Activated CD8-positive, alpha-beta T cell treated with anti-CD3 and anti-CD28 coated beads, Interleukin-2, amount 10 ng/mL, durations not matched to agents 7 days and 5 days (primary cell): ENCODE results near the gene RHBDL2. TPM values are rescaled to one million over a fixed set of nuclear protein-coding genes. Genes with fewer than 3 reads are reported as not detected.
"Not testable (repeated sequence)": the region's sequence is repeated elsewhere in the genome, so short reads cannot be mapped to it uniquely, and the experiment has no call there.

ENCODE experiments used
- ATAC-seq: fragments of 150-1000 bp; cut with Tn5 transposase; one replicate; pipeline ENCODE4 v1.10.0; 2021; ENCODE audit warnings: moderate library complexity
- CTCF ChIA-PET: fragments of 350-600 bp; sonication (Branson Sonifier 250); formaldehyde crosslinking; loops from one replicate; lab custom pipeline; 2021; ENCODE audit warnings: antibody characterized with exemption; lab: Charles Lee
- POLR2A ChIA-PET: fragments of 350-600 bp; sonication (Branson Sonifier 250); formaldehyde crosslinking; loops from one replicate; lab custom pipeline; 2021; ENCODE audit warnings: antibody characterized with exemption; lab: Charles Lee
- DNase-seq: peaks from one replicate; pipeline ENCODE4 v3.0.0-alpha.2; 2020
- H3K27ac Mint-ChIP-seq: one replicate; pipeline ENCODE4 v1.8.0; 2021; ENCODE audit warnings: mild to moderate bottlenecking, mixed read lengths
- H3K27me3 Mint-ChIP-seq: one replicate; pipeline ENCODE4 v1.8.0; 2021; ENCODE audit warnings: low read depth, mixed read lengths
- H3K36me3 Mint-ChIP-seq: one replicate; pipeline ENCODE4 v1.8.0; 2021; ENCODE audit warnings: low read depth, mixed read lengths
- H3K4me1 Mint-ChIP-seq: one replicate; pipeline ENCODE4 v1.8.0; 2021; ENCODE audit warnings: low read depth, mixed read lengths
- H3K4me3 Mint-ChIP-seq: one replicate; pipeline ENCODE4 v1.8.0; 2021; ENCODE audit warnings: mild to moderate bottlenecking, mixed read lengths
- H3K9me3 Mint-ChIP-seq: one replicate; pipeline ENCODE4 v1.8.0; 2022; ENCODE audit warnings: mixed read lengths; ENCODE audit not compliant: insufficient read depth
- total RNA-seq, 2 experiments: library from RNA; stranded (reverse); gene quantifications; one replicate each; pipeline ENCODE4 v1.2.3, GENCODE V29; 2021

The RHBDL2 gene, protein sequence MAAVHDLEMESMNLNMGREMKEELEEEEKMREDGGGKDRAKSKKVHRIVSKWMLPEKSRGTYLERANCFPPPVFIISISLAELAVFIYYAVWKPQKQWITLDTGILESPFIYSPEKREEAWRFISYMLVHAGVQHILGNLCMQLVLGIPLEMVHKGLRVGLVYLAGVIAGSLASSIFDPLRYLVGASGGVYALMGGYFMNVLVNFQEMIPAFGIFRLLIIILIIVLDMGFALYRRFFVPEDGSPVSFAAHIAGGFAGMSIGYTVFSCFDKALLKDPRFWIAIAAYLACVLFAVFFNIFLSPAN
- not detected for total RNA-seq

- ChIA-PET CTCF (interaction anchor here (1.0 kb wide), 1 partner anchor 9 kb away, joined by 3 read pairs; no protein-coding TSS in a partner anchor), POLR2A (no interaction called here)
- ATAC-seq (no peak), DNase-seq (no peak)
- Mint-ChIP-seq H3K4me1 (no peaks in the 10 kb centered on the region), H3K9me3 (no peaks in the 10 kb centered on the region), H3K27ac (no peak within 1 kb of the TSS), H3K36me3 (no peaks in the 10 kb centered on the region), H3K4me3 (no peak within 1 kb of the TSS), H3K27me3 (peaks cover 5% of the 10 kb centered on the region)
Measured at GRCh38 chr1:38941527-38942019, at the start of gene RHBDL2. TSS of gene RHBDL2 (minus strand) at chr1:38941830. CDS start at chr1:38919212, 22,618 bp downstream.

DNA sequence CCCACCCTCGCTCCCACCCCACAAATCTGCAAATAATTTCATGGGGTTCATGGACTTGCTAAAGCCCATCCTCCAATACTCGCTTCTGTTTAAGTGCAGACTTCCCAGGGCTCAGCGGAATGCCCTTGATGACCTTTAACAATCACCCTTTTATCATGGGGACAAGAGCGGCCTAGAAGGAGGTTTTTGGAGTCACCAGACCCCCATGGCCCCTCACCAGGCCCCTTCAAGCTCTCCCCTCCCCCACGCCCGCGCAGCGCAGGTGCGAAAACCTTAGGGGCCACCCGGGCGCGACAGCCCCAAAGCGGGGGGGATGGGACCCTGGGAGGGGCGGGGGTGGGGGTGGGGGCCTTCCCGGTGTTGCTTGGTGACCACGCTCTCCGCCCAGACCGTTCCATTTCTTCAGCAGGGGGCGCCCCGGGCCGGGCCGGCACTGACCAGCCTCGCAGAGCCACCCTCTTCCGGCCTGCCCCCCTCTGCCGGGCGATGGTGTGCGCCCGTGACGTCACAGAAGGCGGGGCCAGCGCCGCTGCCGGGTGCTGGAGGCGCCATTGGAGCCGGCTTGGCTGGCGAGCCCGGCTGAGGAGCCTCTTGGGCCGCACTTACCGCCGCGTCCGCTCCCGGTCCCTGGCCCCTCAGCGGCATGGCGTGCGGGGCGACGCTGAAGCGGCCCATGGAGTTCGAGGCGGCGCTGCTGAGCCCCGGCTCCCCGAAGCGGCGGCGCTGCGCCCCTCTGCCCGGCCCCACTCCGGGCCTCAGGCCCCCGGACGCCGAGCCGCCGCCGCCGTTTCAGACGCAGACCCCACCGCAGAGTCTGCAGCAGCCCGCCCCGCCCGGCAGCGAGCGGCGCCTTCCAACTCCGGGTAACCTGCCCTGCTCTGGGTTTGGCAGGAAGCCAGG, 49.4 kb upstream of the RHBDL2 start, which contains the start of gene AKIRIN1:
Gene AKIRIN1 (plus strand): TSS at position 539 of the 900 bp plus-strand sequence. CDS start 105 bp downstream, at position 644.
- H3K27ac Mint-ChIP-seq: peak within 1 kb of the TSS; percentile 84
- ATAC-seq: peak; percentile 98
- H3K27me3 Mint-ChIP-seq: peaks cover 3% of the 10 kb centered on the region
- H3K4me1 Mint-ChIP-seq: peaks cover 44% of the 10 kb centered on the region
- DNase-seq: peak; percentile 96
- ChIA-PET POLR2A (interaction anchor here (0.6 kb wide), 1 partner anchor 526 kb away, joined by 3 read pairs; no protein-coding TSS in a partner anchor), CTCF (interaction anchor here (1.0 to 1.4 kb wide), 2 partner anchors 13 to 108 kb away, joined by 3 to 6 read pairs; no protein-coding TSS in a partner anchor)
- H3K9me3 Mint-ChIP-seq: no peaks in the 10 kb centered on the region
- H3K4me3 Mint-ChIP-seq: peak within 1 kb of the TSS; percentile 79
- peaks cover 32% of the 10 kb centered on the region for H3K36me3 Mint-ChIP-seq

DNA sequence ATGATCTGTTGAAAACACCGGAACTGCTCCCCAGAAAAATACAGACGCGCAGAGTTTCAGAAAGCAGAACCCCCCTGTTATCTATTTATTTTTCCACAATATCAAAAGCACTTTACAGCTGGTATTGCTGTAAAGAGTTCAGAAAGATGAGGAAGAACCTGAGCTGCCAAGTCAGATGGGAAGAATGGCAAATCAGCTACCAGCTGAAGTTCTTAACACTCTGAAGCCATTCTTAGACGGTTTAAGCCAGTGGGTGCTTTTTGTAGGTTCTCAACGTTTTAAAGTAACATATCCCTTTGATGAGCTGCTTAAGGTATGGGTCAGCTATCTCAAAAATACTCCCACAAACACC, 48.7 kb upstream of the RHBDL2 start:
- DNase-seq (no peak), ATAC-seq (peak; percentile 5)
- Mint-ChIP-seq H3K9me3 (no peaks in the 10 kb centered on the region), H3K4me3 (peak overlapping the region; percentile 79), H3K27me3 (peaks cover 3% of the 10 kb centered on the region), H3K4me1 (peaks cover 38% of the 10 kb centered on the region), H3K36me3 (peaks cover 26% of the 10 kb centered on the region), H3K27ac (peak overlapping the region; percentile 84)
- CTCF ChIA-PET: interaction anchor here (1.0 to 1.4 kb wide), 2 partner anchors 12 to 108 kb away, joined by 3 to 6 read pairs; no protein-coding TSS in a partner anchor
- POLR2A ChIA-PET: interaction anchor here (0.6 kb wide), 2 partner anchors 18 to 526 kb away, joined by 3 read pairs; no protein-coding TSS in a partner anchor

GRCh38 chr1:38989979-38990378, 48.3 kb upstream of the RHBDL2 start:
- peaks cover 34% of the 10 kb centered on the region for H3K4me1 Mint-ChIP-seq
- H3K27ac Mint-ChIP-seq: peak overlapping the region; percentile 84
- ATAC-seq: no peak
- peaks cover 22% of the 10 kb centered on the region for H3K36me3 Mint-ChIP-seq
- H3K4me3 Mint-ChIP-seq: peak overlapping the region; percentile 79
- no peak for DNase-seq
- ChIA-PET CTCF (interaction anchor here (0.6 to 1.4 kb wide), 3 partner anchors 12 to 619 kb away, joined by 3 to 6 read pairs (median 3); no protein-coding TSS in a partner anchor), POLR2A (interaction anchor here (0.6 kb wide), 1 partner anchor 18 kb away, joined by 3 read pairs; no protein-coding TSS in a partner anchor)
- H3K9me3 Mint-ChIP-seq: no peaks in the 10 kb centered on the region
- H3K27me3 Mint-ChIP-seq: peaks cover 3% of the 10 kb centered on the region

DNA sequence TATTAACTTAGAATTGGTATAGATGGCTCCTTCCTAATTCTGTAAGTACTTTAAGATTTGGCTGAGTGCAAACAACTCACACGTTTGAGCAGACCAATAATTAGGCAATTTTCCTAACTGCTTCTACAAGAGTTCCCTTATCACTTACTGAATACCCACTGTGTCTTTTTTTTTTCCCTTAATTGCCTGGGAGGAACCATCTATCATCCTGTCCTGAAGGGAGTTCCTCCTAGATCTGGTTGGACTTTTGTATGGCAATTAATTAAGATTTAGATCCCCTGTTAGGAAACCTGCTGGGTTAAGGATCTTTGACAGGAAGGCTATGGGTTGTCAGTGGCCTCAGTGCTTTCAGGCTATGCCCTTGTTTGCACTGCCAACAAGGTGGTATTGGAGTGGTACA, 37.8 kb upstream of the RHBDL2 start:
- ATAC-seq, DNase-seq, POLR2A ChIA-PET, H3K27ac Mint-ChIP-seq, H3K4me3 Mint-ChIP-seq, H3K27me3 Mint-ChIP-seq: not testable (repeated sequence)
- Mint-ChIP-seq H3K9me3 (peaks cover 11% of the 10 kb centered on the region), H3K36me3 (peaks cover 18% of the 10 kb centered on the region), H3K4me1 (peaks cover 10% of the 10 kb centered on the region)
- CTCF ChIA-PET: interaction anchor here (2.1 kb wide), 1 partner anchor 11 kb away, joined by 6 read pairs; no protein-coding TSS in a partner anchor

GRCh38 chr1:38978245-38978542, 36.6 kb upstream of the RHBDL2 start:
- H3K36me3 Mint-ChIP-seq: peaks cover 18% of the 10 kb centered on the region
- peaks cover 10% of the 10 kb centered on the region for H3K4me1 Mint-ChIP-seq
- H3K27me3 Mint-ChIP-seq, ATAC-seq: not testable (repeated sequence)
- peak overlapping the region; percentile 96 for H3K27ac Mint-ChIP-seq
- peak overlapping the region; percentile 68 for H3K4me3 Mint-ChIP-seq
- DNase-seq: peak; percentile 58
- CTCF ChIA-PET: interaction anchor here (1.3 to 2.1 kb wide), 2 partner anchors 12 to 14 kb away, joined by 3 to 6 read pairs; no protein-coding TSS in a partner anchor
- POLR2A ChIA-PET: interaction anchor here (0.6 to 2.0 kb wide), 4 partner anchors 14 to 56 kb away, joined by 3 to 6 read pairs (median 4); partner anchors contain the start of gene NDUFS5
- H3K9me3 Mint-ChIP-seq: peaks cover 11% of the 10 kb centered on the region

- H3K27me3 Mint-ChIP-seq: not testable (repeated sequence)
- ATAC-seq: peak; percentile 89
- Mint-ChIP-seq H3K27ac (peak overlapping the region; percentile 96), H3K4me3 (peak overlapping the region; percentile 68), H3K9me3 (peaks cover 11% of the 10 kb centered on the region), H3K36me3 (peaks cover 18% of the 10 kb centered on the region), H3K4me1 (peaks cover 10% of the 10 kb centered on the region)
- ChIA-PET POLR2A (interaction anchor here (0.6 to 2.0 kb wide), 4 partner anchors 15 to 57 kb away, joined by 3 to 6 read pairs (median 4); partner anchors contain the start of gene NDUFS5), CTCF (interaction anchor here (1.3 to 2.1 kb wide), 2 partner anchors 13 to 14 kb away, joined by 3 to 6 read pairs; no protein-coding TSS in a partner anchor)
- peak; percentile 88 for DNase-seq
Measured at GRCh38 chr1:38977399-38978244, 36.0 kb upstream of the RHBDL2 start.

DNA sequence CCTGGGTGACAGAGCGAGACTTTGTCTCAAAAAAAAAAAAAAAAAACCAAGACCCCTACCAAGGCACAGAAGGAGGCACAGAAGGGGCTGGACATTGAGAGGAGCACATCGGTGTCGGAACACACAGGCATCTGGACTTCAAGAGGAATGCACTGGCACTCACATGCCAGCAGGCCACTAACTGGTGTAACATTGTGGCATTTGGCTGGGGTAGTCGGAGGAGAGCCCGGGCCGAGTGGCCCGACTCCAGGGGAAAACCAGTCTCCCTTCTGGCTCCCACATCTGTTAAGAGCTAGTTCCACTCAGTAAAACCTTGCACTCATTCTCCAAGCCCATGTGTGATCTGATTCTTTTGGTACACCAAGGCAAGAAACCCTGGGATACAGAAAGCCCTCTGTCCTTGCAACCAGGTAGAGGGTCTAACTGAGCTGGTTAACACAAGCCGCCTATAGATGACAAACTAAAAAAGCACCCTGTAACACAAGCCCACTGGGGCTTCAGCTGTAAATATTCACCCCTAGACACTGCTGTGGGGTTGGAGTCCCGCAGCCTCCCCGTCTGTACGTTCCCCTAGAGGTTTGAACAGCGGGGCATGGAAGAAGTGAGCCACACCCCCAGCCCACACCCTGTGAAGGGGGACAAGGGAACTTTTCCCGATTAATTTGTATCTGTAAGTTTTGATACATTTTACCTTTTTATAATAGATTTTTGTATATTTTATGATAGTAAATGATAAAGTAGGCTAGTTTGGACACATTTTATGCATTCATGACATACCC, 32.2 kb upstream of the RHBDL2 start:
- no peak for ATAC-seq
- H3K4me1 Mint-ChIP-seq: peaks cover 13% of the 10 kb centered on the region
- H3K9me3 Mint-ChIP-seq: peaks cover 7% of the 10 kb centered on the region
- H3K4me3 Mint-ChIP-seq: no peak overlapping the region
- H3K27me3 Mint-ChIP-seq: peaks cover 2% of the 10 kb centered on the region
- POLR2A ChIA-PET: no interaction called here
- CTCF ChIA-PET: no interaction called here
- H3K27ac Mint-ChIP-seq: no peak overlapping the region
- peaks cover 9% of the 10 kb centered on the region for H3K36me3 Mint-ChIP-seq
- DNase-seq: no peak

DNA sequence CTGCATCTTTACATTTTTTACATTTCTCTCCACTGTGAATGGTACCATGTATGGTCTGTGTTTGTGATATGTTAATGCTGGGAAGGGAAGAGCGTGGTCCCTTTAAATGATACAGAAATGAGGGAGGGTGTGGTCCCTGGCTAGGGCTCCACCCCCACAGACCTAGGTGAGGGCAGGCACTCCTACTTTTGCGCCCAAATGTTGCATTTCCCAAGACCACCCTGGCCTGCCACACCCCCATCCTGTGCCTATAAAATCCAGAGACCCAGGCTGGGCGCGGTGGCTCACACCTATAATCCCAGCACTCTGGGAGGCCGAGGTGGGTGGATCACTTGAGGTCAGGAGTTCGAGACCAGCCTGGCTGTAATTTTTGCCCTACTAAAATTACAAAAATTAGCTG, 31.5 kb upstream of the RHBDL2 start:
- H3K36me3 Mint-ChIP-seq, H3K27ac Mint-ChIP-seq, H3K4me3 Mint-ChIP-seq, ATAC-seq, DNase-seq, H3K4me1 Mint-ChIP-seq, POLR2A ChIA-PET, H3K27me3 Mint-ChIP-seq, CTCF ChIA-PET, H3K9me3 Mint-ChIP-seq: not testable (repeated sequence)

GRCh38 chr1:38964140-38964548, 22.5 kb upstream of the RHBDL2 start:
- no peaks in the 10 kb centered on the region for H3K27me3 Mint-ChIP-seq
- peak; percentile 26 for DNase-seq
- no peaks in the 10 kb centered on the region for H3K9me3 Mint-ChIP-seq
- ChIA-PET POLR2A (no interaction called here), CTCF (interaction anchor here (0.8 to 1.5 kb wide), 2 partner anchors 14 to 25 kb away, joined by 3 to 4 read pairs; no protein-coding TSS in a partner anchor)
- peak; percentile 75 for ATAC-seq
- H3K4me3 Mint-ChIP-seq: no peak overlapping the region
- H3K27ac Mint-ChIP-seq: no peak overlapping the region
- peaks cover 15% of the 10 kb centered on the region for H3K4me1 Mint-ChIP-seq
- H3K36me3 Mint-ChIP-seq: no peaks in the 10 kb centered on the region
